ENCODE data around the gene ACR. TPM values are rescaled to one million over a fixed set of nuclear protein-coding genes. Genes with fewer than 3 reads are reported as not detected.

The ACR gene
- total RNA-seq, 2 experiments from 2014 or later: not detected

GRCh38 chr22:50704510-50705218 lies 33.3 kb upstream of the ACR start:
- H3K27me3 Mint-ChIP-seq: no peaks in the 10 kb centered on the region
- H3K4me1 Mint-ChIP-seq: peaks cover 14% of the 10 kb centered on the region
- no peak overlapping the region for H3K27ac Mint-ChIP-seq
- no peaks in the 10 kb centered on the region for H3K9me3 Mint-ChIP-seq (ENCODE audit: low read depth)
- ChIA-PET CTCF (no interaction called here), POLR2A (no interaction called here)
- no peak for DNase-seq
- ATAC-seq: no peak
- H3K4me3 Mint-ChIP-seq: no peak overlapping the region
- intact Hi-C loops (cut with DNase I, micrococcal nuclease): no loop called here
- no peaks in the 10 kb centered on the region for H3K36me3 Mint-ChIP-seq (ENCODE audit: low read depth)

GRCh38 chr22:50705219-50705691 lies 32.7 kb upstream of the ACR start:
- H3K4me3 Mint-ChIP-seq: no peak overlapping the region
- intact Hi-C loops (cut with DNase I, micrococcal nuclease): no loop called here

DNA sequence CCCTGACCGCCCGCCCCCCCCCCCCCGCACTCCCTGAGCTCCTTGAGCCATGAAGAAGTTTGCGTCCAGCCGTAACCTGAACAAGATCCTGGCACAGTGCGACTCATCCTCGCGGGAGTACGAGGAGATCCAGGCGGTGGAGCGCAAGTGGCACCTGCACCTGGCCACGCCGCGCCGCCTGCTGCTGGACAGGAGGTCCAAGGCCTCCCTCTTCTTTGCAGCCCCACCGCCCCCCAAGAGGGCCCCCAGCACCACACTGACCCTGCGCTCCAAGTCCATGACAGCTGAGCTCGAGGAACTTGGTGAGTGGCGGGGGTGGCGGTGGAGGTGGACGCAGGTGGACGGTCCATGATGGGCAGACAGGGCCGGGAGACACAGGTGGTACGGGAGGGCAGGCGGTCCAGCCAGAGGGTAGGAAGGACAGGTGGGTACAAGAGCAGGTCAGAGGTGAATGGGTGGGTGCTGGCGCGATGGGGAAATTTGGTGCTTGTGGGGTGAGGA lies 32.1 kb upstream of the ACR start:
- intact Hi-C loops (cut with DNase I, micrococcal nuclease): no loop called here
- Mint-ChIP-seq H3K9me3 (ENCODE audit: low read depth) (no peaks in the 10 kb centered on the region), H3K4me1 (peaks cover 14% of the 10 kb centered on the region), H3K4me3 (no peak overlapping the region), H3K36me3 (ENCODE audit: low read depth) (no peaks in the 10 kb centered on the region), H3K27ac (no peak overlapping the region), H3K27me3 (no peaks in the 10 kb centered on the region)
- DNase-seq: no peak
- ChIA-PET POLR2A (no interaction called here), CTCF (no interaction called here)
- no peak for ATAC-seq

More at GRCh38 chr22:50705219-50705691, 32.7 kb upstream of the ACR start:
- H3K27me3 Mint-ChIP-seq: no peaks in the 10 kb centered on the region
- ChIA-PET POLR2A (no interaction called here), CTCF (no interaction called here)
- H3K9me3 Mint-ChIP-seq (ENCODE audit: low read depth): no peaks in the 10 kb centered on the region
- DNase-seq (no peak), ATAC-seq (no peak)
- no peaks in the 10 kb centered on the region for H3K36me3 Mint-ChIP-seq (ENCODE audit: low read depth)
- no peak overlapping the region for H3K27ac Mint-ChIP-seq
- peaks cover 14% of the 10 kb centered on the region for H3K4me1 Mint-ChIP-seq

DNA sequence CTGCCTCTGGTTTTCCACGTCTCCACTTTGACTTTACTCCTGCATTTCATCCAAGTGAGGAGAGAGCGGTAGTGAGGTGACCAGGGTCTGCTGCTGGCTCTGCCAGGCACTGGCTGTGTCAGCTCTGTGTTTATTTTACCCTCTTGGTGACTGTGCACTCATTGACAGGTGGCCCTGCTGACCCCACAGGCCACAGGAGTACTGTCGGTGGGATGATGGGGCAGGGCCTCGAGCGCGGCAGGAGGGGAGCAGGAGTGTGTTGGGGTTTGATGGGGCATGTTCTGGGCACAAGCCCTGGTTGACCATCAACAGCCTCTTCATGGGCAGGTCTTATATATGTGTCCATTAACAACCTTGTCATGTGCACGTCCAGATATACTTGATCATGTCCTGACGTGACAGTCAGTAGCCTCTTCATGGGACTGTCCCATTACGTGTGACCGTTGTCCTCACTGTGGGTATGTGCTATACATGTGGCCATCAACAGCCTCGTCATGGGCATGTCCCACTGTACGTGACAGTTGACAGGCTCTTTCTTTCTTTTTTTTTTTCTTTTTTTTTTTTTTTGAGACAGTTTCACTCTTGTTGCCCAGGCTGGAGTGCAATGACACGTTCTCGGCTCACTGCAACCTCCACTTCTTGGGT lies 31.4 kb upstream of the ACR start:
- intact Hi-C loops (cut with DNase I, micrococcal nuclease): no loop called here
- DNase-seq (no peak), ATAC-seq (no peak)
- POLR2A ChIA-PET: no interaction called here
- CTCF ChIA-PET: no interaction called here
- no peaks in the 10 kb centered on the region for H3K27me3 Mint-ChIP-seq
- H3K4me3 Mint-ChIP-seq: no peak overlapping the region
- peaks cover 14% of the 10 kb centered on the region for H3K4me1 Mint-ChIP-seq
- no peaks in the 10 kb centered on the region for H3K36me3 Mint-ChIP-seq (ENCODE audit: low read depth)
- H3K9me3 Mint-ChIP-seq (ENCODE audit: low read depth): no peaks in the 10 kb centered on the region
- H3K27ac Mint-ChIP-seq: no peak overlapping the region

DNA sequence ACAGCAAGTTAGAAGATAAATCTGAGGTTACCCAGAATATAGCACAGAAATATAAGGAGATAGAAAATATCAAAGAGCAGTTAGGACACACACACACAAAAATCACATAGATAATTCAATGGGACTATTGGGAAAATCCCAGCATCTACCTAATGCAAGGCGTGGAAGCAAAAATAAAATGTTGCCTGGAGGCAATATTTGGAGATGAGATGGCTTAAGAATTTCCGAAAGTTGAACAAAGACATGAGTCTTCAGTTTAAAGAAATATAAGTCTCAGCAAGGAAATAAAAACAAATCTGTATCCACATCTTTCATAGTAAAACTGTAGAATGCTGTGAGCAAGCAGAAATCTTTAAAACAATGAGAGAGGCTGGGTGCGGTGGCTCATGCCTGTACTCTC lies 29.5 kb upstream of the ACR start:
- DNase-seq (no peak), ATAC-seq (no peak)
- H3K27me3 Mint-ChIP-seq: no peaks in the 10 kb centered on the region
- no peaks in the 10 kb centered on the region for H3K36me3 Mint-ChIP-seq (ENCODE audit: low read depth)
- POLR2A ChIA-PET: no interaction called here
- no peaks in the 10 kb centered on the region for H3K9me3 Mint-ChIP-seq (ENCODE audit: low read depth)
- no peaks in the 10 kb centered on the region for H3K4me1 Mint-ChIP-seq
- no peak overlapping the region for H3K4me3 Mint-ChIP-seq
- H3K27ac Mint-ChIP-seq: no peak overlapping the region
- CTCF ChIA-PET: no interaction called here
- intact Hi-C loops (cut with DNase I, micrococcal nuclease): no loop called here

DNA sequence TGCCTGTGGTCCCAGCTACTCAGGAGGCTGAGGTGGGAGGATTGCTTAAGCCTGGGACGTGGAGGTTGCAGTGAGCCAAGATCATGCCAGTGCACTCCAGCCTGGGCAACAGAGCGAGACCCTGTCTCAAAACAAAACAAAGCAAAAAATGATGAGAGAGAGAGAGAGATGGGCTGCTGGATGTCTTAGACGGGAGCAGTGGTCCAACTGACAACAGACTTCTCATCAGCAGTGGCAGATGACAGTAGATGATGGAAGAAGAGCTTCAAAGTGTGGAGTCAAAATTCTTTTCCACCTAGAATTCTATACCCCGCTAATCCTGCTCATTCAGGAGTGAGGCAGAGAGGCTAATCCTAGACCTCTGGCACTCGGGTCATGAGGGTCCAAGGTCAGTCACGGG lies 29.0 kb upstream of the ACR start:
- H3K27me3 Mint-ChIP-seq: no peaks in the 10 kb centered on the region
- no peak for DNase-seq
- H3K27ac Mint-ChIP-seq: no peak overlapping the region
- H3K36me3 Mint-ChIP-seq (ENCODE audit: low read depth): no peaks in the 10 kb centered on the region
- CTCF ChIA-PET: interaction anchor here (0.6 kb wide), 1 partner anchor 306 kb away, joined by 3 read pairs; no protein-coding TSS in a partner anchor
- H3K9me3 Mint-ChIP-seq (ENCODE audit: low read depth): no peaks in the 10 kb centered on the region
- ATAC-seq: no peak
- POLR2A ChIA-PET: no interaction called here
- H3K4me3 Mint-ChIP-seq: no peak overlapping the region
- intact Hi-C loops (cut with DNase I, micrococcal nuclease): no loop called here
- no peaks in the 10 kb centered on the region for H3K4me1 Mint-ChIP-seq

DNA sequence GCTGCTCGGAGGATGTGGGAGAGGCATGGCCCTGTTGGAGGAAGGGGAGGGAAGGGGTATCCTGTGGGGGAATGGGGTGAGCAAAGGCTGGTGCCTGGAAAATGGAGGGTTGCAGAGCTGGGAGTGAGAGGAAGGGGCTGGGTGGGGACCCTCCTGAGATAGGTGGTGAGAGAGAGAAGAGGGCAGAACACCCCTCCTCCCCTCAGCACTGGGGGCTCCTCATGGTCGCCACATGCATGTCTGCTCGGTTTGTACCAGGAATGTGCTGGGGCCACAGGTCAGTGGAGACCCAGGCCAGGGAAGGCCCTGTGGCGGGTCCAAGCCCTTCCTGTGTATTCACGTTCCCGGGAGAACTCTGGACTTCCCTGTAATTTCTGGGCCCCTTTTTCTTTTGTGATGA lies 27.8 kb upstream of the ACR start:
- ATAC-seq (no peak), DNase-seq (no peak)
- no peaks in the 10 kb centered on the region for H3K4me1 Mint-ChIP-seq
- H3K36me3 Mint-ChIP-seq (ENCODE audit: low read depth): no peaks in the 10 kb centered on the region
- ChIA-PET POLR2A (no interaction called here), CTCF (interaction anchor here (0.7 kb wide), 1 partner anchor 325 kb away, joined by 3 read pairs; no protein-coding TSS in a partner anchor)
- no peak overlapping the region for H3K27ac Mint-ChIP-seq
- H3K4me3 Mint-ChIP-seq: no peak overlapping the region
- intact Hi-C loops (cut with DNase I, micrococcal nuclease): no loop called here
- no peaks in the 10 kb centered on the region for H3K9me3 Mint-ChIP-seq (ENCODE audit: low read depth)
- no peaks in the 10 kb centered on the region for H3K27me3 Mint-ChIP-seq

- no peaks in the 10 kb centered on the region for H3K9me3 Mint-ChIP-seq (ENCODE audit: low read depth)
- CTCF ChIA-PET: no interaction called here
- no peaks in the 10 kb centered on the region for H3K27me3 Mint-ChIP-seq
Measured at GRCh38 chr22:50710886-50711285, 27.1 kb upstream of the ACR start.

DNA sequence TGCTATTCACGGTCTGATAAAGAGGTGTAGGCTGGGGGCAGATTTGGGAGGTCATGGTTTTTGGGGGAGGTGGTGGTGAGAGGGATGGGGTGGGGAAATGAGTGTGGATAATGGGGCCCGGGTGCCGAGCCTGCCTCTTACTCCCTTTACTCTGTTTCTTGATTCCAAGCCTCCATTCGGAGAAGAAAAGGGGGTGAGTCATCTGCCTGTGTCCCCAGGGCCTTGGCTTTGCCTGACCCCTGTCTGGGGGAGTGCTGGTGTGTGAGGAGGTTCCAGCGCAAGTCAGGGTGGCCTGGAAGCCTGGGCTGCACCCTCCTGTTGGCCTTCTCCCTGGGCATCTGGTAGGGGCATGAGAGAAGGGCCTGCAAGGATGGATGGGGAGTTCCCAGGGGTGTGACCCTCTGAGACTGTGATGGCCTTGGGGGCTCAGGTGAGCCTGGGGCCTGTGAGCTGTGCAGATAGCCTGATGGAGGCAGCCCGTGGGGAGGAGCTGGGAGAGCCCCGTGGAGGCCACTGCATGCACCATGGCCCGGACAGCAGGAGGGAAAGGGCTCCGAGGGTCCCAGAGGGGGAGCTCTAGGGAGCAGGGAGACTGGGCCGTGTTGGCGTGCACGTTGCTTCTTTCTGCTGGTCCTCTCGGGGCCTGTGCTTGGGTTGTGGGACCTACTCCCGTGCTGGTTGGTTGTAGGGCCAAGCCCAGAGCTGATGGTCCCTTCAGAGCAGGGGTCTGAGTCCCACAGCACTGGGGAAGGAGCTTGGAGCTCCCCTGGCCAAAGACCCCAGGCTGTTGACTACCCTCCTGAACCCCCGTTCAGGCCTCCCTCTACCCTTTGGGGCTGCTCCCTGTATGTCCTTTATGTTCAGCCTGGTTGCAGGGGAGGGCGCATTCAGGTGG lies 26.3 kb upstream of the ACR start:
- no peak overlapping the region for H3K4me3 Mint-ChIP-seq
- H3K36me3 Mint-ChIP-seq (ENCODE audit: low read depth): no peaks in the 10 kb centered on the region
- ChIA-PET CTCF (interaction anchor here (2.0 kb wide), 1 partner anchor 9 kb away, joined by 5 read pairs; no protein-coding TSS in a partner anchor), POLR2A (no interaction called here)
- H3K27me3 Mint-ChIP-seq: no peaks in the 10 kb centered on the region
- DNase-seq (no peak), ATAC-seq (no peak)
- H3K27ac Mint-ChIP-seq: no peak overlapping the region
- no peaks in the 10 kb centered on the region for H3K9me3 Mint-ChIP-seq (ENCODE audit: low read depth)
- intact Hi-C loops (cut with DNase I, micrococcal nuclease): no loop called here
- no peaks in the 10 kb centered on the region for H3K4me1 Mint-ChIP-seq

More at GRCh38 chr22:50710886-50711285, 27.1 kb upstream of the ACR start:
- no peak for ATAC-seq
- POLR2A ChIA-PET: no interaction called here
- intact Hi-C loops (cut with DNase I, micrococcal nuclease): no loop called here
- no peak for DNase-seq
- Mint-ChIP-seq H3K27ac (no peak overlapping the region), H3K4me1 (no peaks in the 10 kb centered on the region), H3K36me3 (ENCODE audit: low read depth) (no peaks in the 10 kb centered on the region), H3K4me3 (no peak overlapping the region)

DNA sequence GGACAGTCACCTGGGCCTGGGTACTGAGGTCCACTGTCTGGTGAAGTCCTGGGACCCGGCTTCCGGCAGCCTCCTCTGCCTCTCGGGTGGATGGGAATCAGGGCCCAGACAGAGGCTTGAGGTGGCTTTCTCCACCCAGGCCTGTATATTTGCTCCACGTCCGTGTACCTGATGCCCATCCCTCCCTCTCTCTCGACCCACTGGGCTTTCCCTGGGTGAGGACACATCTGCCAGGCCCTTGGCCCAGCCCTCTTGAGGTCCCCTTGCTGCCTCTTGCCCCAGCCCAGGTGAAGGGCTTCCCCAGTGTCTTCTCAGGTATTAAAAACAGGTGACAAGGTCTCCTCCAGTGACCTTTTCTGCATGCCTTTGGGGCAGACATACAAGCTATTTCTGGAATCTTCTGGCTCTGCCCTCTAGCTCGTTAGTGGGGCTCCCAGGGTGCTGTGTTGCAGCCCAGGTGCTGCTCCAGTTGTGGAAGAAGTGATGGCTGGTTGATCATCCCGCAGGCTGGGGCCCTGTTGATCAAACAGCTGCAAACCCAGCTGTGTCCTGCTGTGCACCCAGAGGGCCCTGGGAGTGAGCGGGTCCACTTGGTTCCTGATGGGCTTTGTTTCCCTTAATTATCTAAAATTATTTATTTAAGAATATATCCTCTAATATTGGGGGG lies 25.5 kb upstream of the ACR start:
- POLR2A ChIA-PET: no interaction called here
- no peaks in the 10 kb centered on the region for H3K4me1 Mint-ChIP-seq
- DNase-seq (no peak), ATAC-seq (no peak)
- no peaks in the 10 kb centered on the region for H3K27me3 Mint-ChIP-seq
- no peaks in the 10 kb centered on the region for H3K36me3 Mint-ChIP-seq (ENCODE audit: low read depth)
- no peak overlapping the region for H3K4me3 Mint-ChIP-seq
- H3K27ac Mint-ChIP-seq: no peak overlapping the region
- H3K9me3 Mint-ChIP-seq (ENCODE audit: low read depth): no peaks in the 10 kb centered on the region
- intact Hi-C loops (cut with DNase I, micrococcal nuclease): no loop called here
- CTCF ChIA-PET: interaction anchor here (2.0 kb wide), 1 partner anchor 10 kb away, joined by 5 read pairs; no protein-coding TSS in a partner anchor

- no peaks in the 10 kb centered on the region for H3K36me3 Mint-ChIP-seq (ENCODE audit: low read depth)
- CTCF ChIA-PET: interaction anchor here (2.0 kb wide), 1 partner anchor 10 kb away, joined by 5 read pairs; no protein-coding TSS in a partner anchor
- no peak overlapping the region for H3K27ac Mint-ChIP-seq
- H3K4me1 Mint-ChIP-seq: no peaks in the 10 kb centered on the region
- intact Hi-C loops (cut with DNase I, micrococcal nuclease): no loop called here
- POLR2A ChIA-PET: no interaction called here
- no peak for DNase-seq
- no peaks in the 10 kb centered on the region for H3K9me3 Mint-ChIP-seq (ENCODE audit: low read depth)
- H3K27me3 Mint-ChIP-seq: no peaks in the 10 kb centered on the region
- no peak for ATAC-seq
- H3K4me3 Mint-ChIP-seq: no peak overlapping the region
Measured at GRCh38 chr22:50713008-50713385, 25.0 kb upstream of the ACR start.
